DOHH2 (cell line): Measurements from ENCODE around the gene OTUD7B.

Source experiments
- H3F3A ChIP-seq: fragments of 200-600 bp; sonication (generic), shearing (Covaris generic); 2 replicates; pipeline ENCODE4 v1.6.0; 2016; ENCODE audit warnings: antibody characterized with exemption, mild to moderate bottlenecking; ENCODE audit not compliant: control insufficient read depth, insufficient read depth
- H3K27ac ChIP-seq: fragments of 200-600 bp; sonication (generic); 2 replicates; pipeline ENCODE4 v1.5.1; 2014; ENCODE audit warnings: low read depth, mild to moderate bottlenecking, low read length, moderate library complexity
- H3K27me3 ChIP-seq: fragments of 200-600 bp; sonication (generic); 2 replicates; pipeline ENCODE4 v1.6.1; 2014; ENCODE audit warnings: mild to moderate bottlenecking, low read length, mixed read lengths; ENCODE audit not compliant: control insufficient read depth
- H3K36me3 ChIP-seq: fragments of 200-600 bp; sonication (generic); 2 replicates; pipeline ENCODE4 v1.6.1; 2014; ENCODE audit warnings: mild to moderate bottlenecking, low read length, moderate library complexity, mixed read lengths; ENCODE audit not compliant: control insufficient read depth
- H3K4me1 ChIP-seq: fragments of 200-600 bp; sonication (generic); 2 replicates; pipeline ENCODE4 v1.6.1; 2014; ENCODE audit warnings: mild to moderate bottlenecking, low read length, mixed read lengths; ENCODE audit not compliant: control insufficient read depth
- H3K4me2 ChIP-seq: fragments of 200-600 bp; sonication (generic); 2 replicates; pipeline ENCODE4 v1.6.0; 2014; ENCODE audit warnings: mild to moderate bottlenecking, low read length, moderate library complexity
- H3K4me3 ChIP-seq: fragments of 200-600 bp; sonication (generic); 2 replicates; pipeline ENCODE4 v1.5.1; 2014; ENCODE audit warnings: mild to moderate bottlenecking, low read length, mixed read lengths
- H3K79me2 ChIP-seq: fragments of 200-600 bp; sonication (generic); 2 replicates; pipeline ENCODE4 v1.6.1; 2014; ENCODE audit warnings: mild to moderate bottlenecking, low read length, mixed read lengths; ENCODE audit not compliant: control insufficient read depth
- H3K9me2 ChIP-seq: fragments of 200-600 bp; sonication (generic); replicated peaks from 2 replicates; pipeline ENCODE4 v1.6.1; 2014; ENCODE audit warnings: mild to moderate bottlenecking, low read length, mixed read lengths; ENCODE audit not compliant: control insufficient read depth
- H3K9me3 ChIP-seq: fragments of 200-600 bp; sonication (generic); 2 replicates; pipeline ENCODE4 v1.6.1; 2014; ENCODE audit warnings: antibody characterized with exemption, low read length, mixed read lengths; ENCODE audit not compliant: control insufficient read depth, insufficient read depth
- H4K20me1 ChIP-seq: fragments of 200-600 bp; sonication (generic); 2 replicates; pipeline ENCODE4 v1.6.0; 2014; ENCODE audit warnings: low read depth, mild to moderate bottlenecking, antibody characterized with exemption, low read length, moderate library complexity; ENCODE audit not compliant: control insufficient read depth, insufficient read depth
- EZH2phosphoT487 ChIP-seq: fragments of 200-600 bp; sonication (generic); IDR thresholded peaks from 2 replicates; pipeline ENCODE4 v1.6.1; 2017; ENCODE audit warnings: borderline replicate concordance, mild to moderate bottlenecking, antibody characterized with exemption, low read length, moderate library complexity, mixed read lengths
- TF ChIP-seq, protein P1 (sequence below): fragments of 200-600 bp; sonication (generic); IDR thresholded peaks from one replicate; pipeline ENCODE4 v1.5.1; 2014; ENCODE audit warnings: antibody characterized with exemption, mild to moderate bottlenecking, low read depth, low read length; ENCODE audit not compliant: poor library complexity, severe bottlenecking

OTUD7B gene

DNA sequence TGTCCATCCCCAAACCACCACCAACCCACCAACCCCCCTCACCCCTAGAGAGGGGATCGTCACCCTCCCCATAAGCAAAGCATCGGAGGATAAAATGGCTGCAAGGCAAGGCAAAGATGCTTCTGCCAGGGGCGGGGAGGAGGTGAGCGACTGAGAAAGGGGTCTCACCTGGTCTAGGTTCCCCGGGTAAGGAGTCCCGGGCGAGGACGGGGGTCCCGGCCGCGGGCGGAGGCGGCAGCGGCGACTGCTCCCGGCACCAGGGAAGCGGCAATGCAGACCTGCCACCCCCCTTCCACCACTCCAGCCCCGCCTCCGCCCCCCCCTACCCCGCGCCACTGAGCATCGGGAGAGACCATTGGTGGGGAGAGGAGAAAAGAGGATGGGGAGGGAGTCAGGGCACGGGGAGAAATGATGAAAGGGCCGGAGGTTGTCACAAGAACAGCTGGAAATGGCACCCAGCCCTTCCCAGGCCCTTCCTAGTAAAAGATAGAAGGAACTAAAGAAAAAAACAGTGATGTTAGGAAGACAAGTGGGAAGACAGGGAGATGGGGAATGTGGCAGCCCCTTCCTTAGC is 92.9 kb downstream of the OTUD7B start, which contains the start of gene SV2A:
Gene SV2A (minus strand): TSS at position 274 of the 574 bp plus-strand sequence. CDS start 4,004 bp downstream, outside the sequence.
- Histone ChIP-seq H3F3A (peaks cover 13% of the 10 kb centered on the region), H3K9me3 (no peaks in the 10 kb centered on the region), H3K27me3 (peaks cover 23% of the 10 kb centered on the region), H3K4me1 (peaks cover 21% of the 10 kb centered on the region), H3K79me2 (no peaks in the 10 kb centered on the region), H3K9me2 (no peaks in the 10 kb centered on the region), H3K27ac (no peak within 1 kb of the TSS), H3K4me2 (peak within 1 kb of the TSS; percentile 54), H4K20me1 (no peaks in the 10 kb centered on the region), H3K4me3 (peak within 1 kb of the TSS; percentile 57), H3K36me3 (peaks cover 9% of the 10 kb centered on the region)
- TF ChIP-seq, protein P1, sequence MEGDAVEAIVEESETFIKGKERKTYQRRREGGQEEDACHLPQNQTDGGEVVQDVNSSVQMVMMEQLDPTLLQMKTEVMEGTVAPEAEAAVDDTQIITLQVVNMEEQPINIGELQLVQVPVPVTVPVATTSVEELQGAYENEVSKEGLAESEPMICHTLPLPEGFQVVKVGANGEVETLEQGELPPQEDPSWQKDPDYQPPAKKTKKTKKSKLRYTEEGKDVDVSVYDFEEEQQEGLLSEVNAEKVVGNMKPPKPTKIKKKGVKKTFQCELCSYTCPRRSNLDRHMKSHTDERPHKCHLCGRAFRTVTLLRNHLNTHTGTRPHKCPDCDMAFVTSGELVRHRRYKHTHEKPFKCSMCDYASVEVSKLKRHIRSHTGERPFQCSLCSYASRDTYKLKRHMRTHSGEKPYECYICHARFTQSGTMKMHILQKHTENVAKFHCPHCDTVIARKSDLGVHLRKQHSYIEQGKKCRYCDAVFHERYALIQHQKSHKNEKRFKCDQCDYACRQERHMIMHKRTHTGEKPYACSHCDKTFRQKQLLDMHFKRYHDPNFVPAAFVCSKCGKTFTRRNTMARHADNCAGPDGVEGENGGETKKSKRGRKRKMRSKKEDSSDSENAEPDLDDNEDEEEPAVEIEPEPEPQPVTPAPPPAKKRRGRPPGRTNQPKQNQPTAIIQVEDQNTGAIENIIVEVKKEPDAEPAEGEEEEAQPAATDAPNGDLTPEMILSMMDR = no peak
- TF ChIP-seq EZH2phosphoT487 = no peak

DNA sequence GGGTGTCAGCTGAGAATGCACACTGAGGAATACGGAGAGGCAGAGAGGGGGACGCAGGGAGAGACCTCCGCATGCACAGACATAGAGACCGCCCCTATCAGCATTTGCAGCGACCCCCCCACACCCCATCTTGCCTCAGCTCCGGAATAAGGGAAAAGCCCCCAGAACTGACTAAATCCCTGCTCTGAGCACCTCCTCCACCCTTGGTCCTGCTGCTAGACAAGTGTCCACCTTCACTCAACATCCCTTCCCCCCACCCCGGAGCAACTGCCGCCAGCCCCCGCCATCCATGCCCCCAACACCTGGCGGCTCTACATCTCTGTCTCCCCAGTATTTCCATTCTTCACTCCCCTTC is 93.7 kb downstream of the OTUD7B start:
- Histone ChIP-seq H3K27ac (no peak overlapping the region), H3K4me2 (peak overlapping the region; percentile 15; the same call in 1 of the 2 replicates), H3K9me3 (no peaks in the 10 kb centered on the region)

GRCh38 chr1:149916193-149916897 is 94.2 kb downstream of the OTUD7B start:
- peak overlapping the region; percentile 18; the same call in 1 of the 2 replicates for H3K4me2 ChIP-seq
- peaks cover 9% of the 10 kb centered on the region for H3F3A ChIP-seq
- no peak overlapping the region for H3K4me3 ChIP-seq
- no peaks in the 10 kb centered on the region for H3K9me3 ChIP-seq
- H3K4me1 ChIP-seq = peaks cover 21% of the 10 kb centered on the region
- no peaks in the 10 kb centered on the region for H3K79me2 ChIP-seq
- TF ChIP-seq, protein P1 = no peak
- TF ChIP-seq EZH2phosphoT487 = no peak
- H3K9me2 ChIP-seq = no peaks in the 10 kb centered on the region
- no peaks in the 10 kb centered on the region for H4K20me1 ChIP-seq
- peaks cover 23% of the 10 kb centered on the region for H3K27me3 ChIP-seq
- H3K36me3 ChIP-seq = no peaks in the 10 kb centered on the region; the same call in 1 of the 2 replicates
- H3K27ac ChIP-seq = no peak overlapping the region

More for the DNA sequence above, 93.7 kb downstream of the OTUD7B start:
- no peaks in the 10 kb centered on the region for H4K20me1 ChIP-seq
- no peaks in the 10 kb centered on the region for H3K79me2 ChIP-seq
- H3F3A ChIP-seq = peaks cover 13% of the 10 kb centered on the region
- peaks cover 21% of the 10 kb centered on the region for H3K4me1 ChIP-seq
- peaks cover 23% of the 10 kb centered on the region for H3K27me3 ChIP-seq
- H3K9me2 ChIP-seq = no peaks in the 10 kb centered on the region
- no peak overlapping the region for H3K4me3 ChIP-seq
- peaks cover 5% of the 10 kb centered on the region for H3K36me3 ChIP-seq
- TF ChIP-seq EZH2phosphoT487 = no peak
- TF ChIP-seq, protein P1 = no peak
